ENCODE measurements around the gene ARFRP1.

GRCh38 chr20:63664143-63664851 is 43.5 kb downstream of the ARFRP1 start:
- TF ChIP-seq REST (IDR thresholded peaks at IDR 0.05; ENCODE audit: unreplicated experiment) (no peak), CTCF (conservative IDR thresholded peaks at IDR 0.05; ENCODE audit: low read depth in 2 of 2) (no peak), EZH2 (IDR thresholded peaks at IDR 0.05; ENCODE audit: low read depth, unreplicated experiment) (no peak), POLR2AphosphoS5 (IDR thresholded peaks at IDR 0.05; ENCODE audit: low read depth) (no peak), NANOG (IDR thresholded peaks at IDR 0.05; ENCODE audit: borderline replicate concordance) (no peak), CREB1 (CRISPR knock-in tag; IDR thresholded peaks at IDR 0.05; ENCODE audit: low read depth) (no peak)
